Measurements from ENCODE around the gene ARHGAP6. TPM values are rescaled to one million over a fixed set of nuclear protein-coding genes. Genes with fewer than 3 reads are reported as not detected.

The ARHGAP6 gene
- total RNA-seq, 1 experiment from 2014 or later = 0.07 TPM

DNA sequence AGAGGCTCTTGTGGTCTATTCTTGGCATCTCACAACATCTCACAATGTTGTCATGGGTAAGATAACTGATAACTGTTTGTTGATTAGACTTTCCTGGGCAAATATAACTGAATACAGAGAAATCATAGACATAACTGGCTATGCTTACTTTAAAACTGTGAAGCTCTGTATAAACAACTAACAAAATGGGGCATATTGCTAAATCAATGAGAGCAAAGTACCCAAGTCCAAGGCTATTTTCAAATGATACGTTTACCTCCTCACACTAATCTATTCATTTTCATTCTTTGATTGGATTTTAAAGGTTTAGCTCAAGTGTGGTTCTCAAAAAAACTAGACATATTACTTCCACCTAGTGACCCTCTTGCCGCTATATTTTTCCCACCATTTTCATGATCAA, 333.9 kb downstream of the ARHGAP6 start:
- Histone ChIP-seq H3K56ac (ENCODE audit: insufficient read length, low read depth, low read length) (no peak overlapping the region), H3T11ph (ENCODE audit: low read length) (no peak overlapping the region), H4K8ac (replicated peaks; ENCODE audit: insufficient read length, low read depth, low read length) (no peak overlapping the region), H4K20me1 (ENCODE audit: control insufficient read depth, insufficient read depth, insufficient read length) (no peaks in the 10 kb centered on the region), H3K18ac (ENCODE audit: insufficient read length, low read depth, low read length) (no peak overlapping the region), H3K4me1 (ENCODE audit: insufficient read depth, low read length) (no peaks in the 10 kb centered on the region), H2BK5ac (ENCODE audit: insufficient read length, low read length) (no peak overlapping the region), H3K4ac (ENCODE audit: low read depth, low read length) (no peak overlapping the region), H3K4me2 (ENCODE audit: insufficient read depth, insufficient read length, low read length) (no peak overlapping the region), H3K9me3 (ENCODE audit: control insufficient read depth, low read depth, low read length) (peaks cover 7% of the 10 kb centered on the region), H3K14ac (ENCODE audit: insufficient read depth, low read length) (no peak overlapping the region), H3K9ac (ENCODE audit: extremely low read depth, insufficient read length, low read length) (no peak overlapping the region), H2BK120ac (ENCODE audit: low read depth, low read length, poor library complexity, severe bottlenecking) (no peak overlapping the region), H4K91ac (ENCODE audit: insufficient read length, low read depth, low read length) (no peak overlapping the region), H3K79me2 (ENCODE audit: insufficient read depth, low read length) (no peaks in the 10 kb centered on the region), H3K79me1 (ENCODE audit: insufficient read depth, low read depth, low read length, poor library complexity, severe bottlenecking) (no peaks in the 10 kb centered on the region), H3K23me2 (ENCODE audit: insufficient read length, low read depth, low read length, poor library complexity, severe bottlenecking) (no peaks in the 10 kb centered on the region), H2AFZ (ENCODE audit: low read length) (no peak overlapping the region), H4K5ac (ENCODE audit: insufficient read length, low read depth, low read length) (no peak overlapping the region), H3K27ac (ENCODE audit: insufficient read length, low read depth, low read length) (no peak overlapping the region), H3K27me3 (ENCODE audit: insufficient read depth, low read length) (no peaks in the 10 kb centered on the region), H2BK20ac (ENCODE audit: low read depth, low read length, poor library complexity, severe bottlenecking) (no peak overlapping the region), H2AK5ac (ENCODE audit: insufficient read length, low read length) (no peak overlapping the region), H2BK15ac (ENCODE audit: low read depth, low read length) (no peak overlapping the region), H2BK12ac (ENCODE audit: insufficient read length, low read depth, low read length) (no peak overlapping the region), H3K23ac (ENCODE audit: insufficient read length, low read depth, low read length) (no peak overlapping the region)
- TF ChIP-seq CTCF (conservative IDR thresholded peaks at IDR 0.05) = no peak
- no peak overlapping the region for H3K27ac Mint-ChIP-seq
- DNase-seq = no peak
- no peaks in the 10 kb centered on the region for H3K4me1 Mint-ChIP-seq
- H3K36me3 Mint-ChIP-seq (ENCODE audit: insufficient read depth in 1 of 3, low read depth in 3 of 3) = peaks cover 0 to 2% (median 0%) of the 10 kb centered on the region in 3 experiments; a peak in 3 of 7 replicates
- peaks cover 59 to 65% of the 10 kb centered on the region in 2 experiments for H3K9me3 Mint-ChIP-seq
- peaks cover 5% of the 10 kb centered on the region; the same call in 1 of the 2 replicates for H3K27me3 Mint-ChIP-seq (ENCODE audit: low read depth)
- no CpG with 5 or more reads among the region's 2 CpGs for WGBS (ENCODE audit: extremely low coverage, insufficient read length, low lambda C conversion rate)
- H3K4me3 Mint-ChIP-seq = no peak overlapping the region

Measured in H9 (cell line).